ENCODE results near the gene SPNS2.

The SPNS2 gene

DNA sequence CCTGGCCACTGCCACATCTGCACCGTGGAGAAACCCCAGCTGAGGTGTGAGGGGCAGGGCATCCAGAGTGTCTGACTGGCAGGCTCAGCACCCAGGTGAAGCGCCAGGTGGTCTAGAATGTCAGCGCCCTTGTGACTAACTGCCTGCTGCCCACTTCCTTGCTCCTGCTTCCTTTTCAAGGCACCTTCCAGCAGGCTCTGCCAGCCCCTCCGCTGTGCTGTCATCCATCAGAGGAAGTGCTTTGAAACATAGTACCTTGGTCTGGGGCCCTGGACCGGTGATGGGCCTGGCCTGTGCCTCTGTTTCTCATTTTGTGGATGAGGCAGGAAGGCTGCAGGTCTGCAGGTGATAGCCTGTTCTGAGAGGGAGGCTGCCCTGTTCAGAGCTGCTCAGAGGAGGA lies 5.5 kb downstream of the SPNS2 start:
- TF ChIP-seq RAD21 (IDR thresholded peaks at IDR 0.05; ENCODE audit: low read depth): no peak
- TF ChIP-seq, protein P1, sequence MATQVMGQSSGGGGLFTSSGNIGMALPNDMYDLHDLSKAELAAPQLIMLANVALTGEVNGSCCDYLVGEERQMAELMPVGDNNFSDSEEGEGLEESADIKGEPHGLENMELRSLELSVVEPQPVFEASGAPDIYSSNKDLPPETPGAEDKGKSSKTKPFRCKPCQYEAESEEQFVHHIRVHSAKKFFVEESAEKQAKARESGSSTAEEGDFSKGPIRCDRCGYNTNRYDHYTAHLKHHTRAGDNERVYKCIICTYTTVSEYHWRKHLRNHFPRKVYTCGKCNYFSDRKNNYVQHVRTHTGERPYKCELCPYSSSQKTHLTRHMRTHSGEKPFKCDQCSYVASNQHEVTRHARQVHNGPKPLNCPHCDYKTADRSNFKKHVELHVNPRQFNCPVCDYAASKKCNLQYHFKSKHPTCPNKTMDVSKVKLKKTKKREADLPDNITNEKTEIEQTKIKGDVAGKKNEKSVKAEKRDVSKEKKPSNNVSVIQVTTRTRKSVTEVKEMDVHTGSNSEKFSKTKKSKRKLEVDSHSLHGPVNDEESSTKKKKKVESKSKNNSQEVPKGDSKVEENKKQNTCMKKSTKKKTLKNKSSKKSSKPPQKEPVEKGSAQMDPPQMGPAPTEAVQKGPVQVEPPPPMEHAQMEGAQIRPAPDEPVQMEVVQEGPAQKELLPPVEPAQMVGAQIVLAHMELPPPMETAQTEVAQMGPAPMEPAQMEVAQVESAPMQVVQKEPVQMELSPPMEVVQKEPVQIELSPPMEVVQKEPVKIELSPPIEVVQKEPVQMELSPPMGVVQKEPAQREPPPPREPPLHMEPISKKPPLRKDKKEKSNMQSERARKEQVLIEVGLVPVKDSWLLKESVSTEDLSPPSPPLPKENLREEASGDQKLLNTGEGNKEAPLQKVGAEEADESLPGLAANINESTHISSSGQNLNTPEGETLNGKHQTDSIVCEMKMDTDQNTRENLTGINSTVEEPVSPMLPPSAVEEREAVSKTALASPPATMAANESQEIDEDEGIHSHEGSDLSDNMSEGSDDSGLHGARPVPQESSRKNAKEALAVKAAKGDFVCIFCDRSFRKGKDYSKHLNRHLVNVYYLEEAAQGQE (IDR thresholded peaks at IDR 0.05; ENCODE audit: low read depth): no peak
- TF ChIP-seq NFIC (IDR thresholded peaks at IDR 0.05): no peak
- TF ChIP-seq EP300 (IDR thresholded peaks at IDR 0.05; ENCODE audit: borderline replicate concordance): no peak
- TF ChIP-seq ZBTB7A (IDR thresholded peaks at IDR 0.05; ENCODE audit: low read depth): no peak
- TF ChIP-seq TAF1 (IDR thresholded peaks at IDR 0.05; ENCODE audit: low read depth): no peak
- no peak for TF ChIP-seq CREB1 (IDR thresholded peaks at IDR 0.05; ENCODE audit: low read depth)
- TF ChIP-seq, protein P2, sequence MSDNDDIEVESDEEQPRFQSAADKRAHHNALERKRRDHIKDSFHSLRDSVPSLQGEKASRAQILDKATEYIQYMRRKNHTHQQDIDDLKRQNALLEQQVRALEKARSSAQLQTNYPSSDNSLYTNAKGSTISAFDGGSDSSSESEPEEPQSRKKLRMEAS (IDR thresholded peaks at IDR 0.05): no peak
- TF ChIP-seq TCF12 (IDR thresholded peaks at IDR 0.05; ENCODE audit: low read depth): no peak
- TF ChIP-seq, protein P3, sequence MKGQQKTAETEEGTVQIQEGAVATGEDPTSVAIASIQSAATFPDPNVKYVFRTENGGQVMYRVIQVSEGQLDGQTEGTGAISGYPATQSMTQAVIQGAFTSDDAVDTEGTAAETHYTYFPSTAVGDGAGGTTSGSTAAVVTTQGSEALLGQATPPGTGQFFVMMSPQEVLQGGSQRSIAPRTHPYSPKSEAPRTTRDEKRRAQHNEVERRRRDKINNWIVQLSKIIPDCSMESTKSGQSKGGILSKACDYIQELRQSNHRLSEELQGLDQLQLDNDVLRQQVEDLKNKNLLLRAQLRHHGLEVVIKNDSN (IDR thresholded peaks at IDR 0.05): no peak
- no peak for TF ChIP-seq YY1 (IDR thresholded peaks at IDR 0.05; ENCODE audit: low read depth)
- TF ChIP-seq EGR1 (IDR thresholded peaks at IDR 0.05): no peak
- TF ChIP-seq TEAD4 (IDR thresholded peaks at IDR 0.05): no peak
- no peak for TF ChIP-seq FOXM1 (IDR thresholded peaks at IDR 0.05; ENCODE audit: borderline replicate concordance, low read depth)
- no peak for TF ChIP-seq CEBPB (IDR thresholded peaks at IDR 0.05)

DNA sequence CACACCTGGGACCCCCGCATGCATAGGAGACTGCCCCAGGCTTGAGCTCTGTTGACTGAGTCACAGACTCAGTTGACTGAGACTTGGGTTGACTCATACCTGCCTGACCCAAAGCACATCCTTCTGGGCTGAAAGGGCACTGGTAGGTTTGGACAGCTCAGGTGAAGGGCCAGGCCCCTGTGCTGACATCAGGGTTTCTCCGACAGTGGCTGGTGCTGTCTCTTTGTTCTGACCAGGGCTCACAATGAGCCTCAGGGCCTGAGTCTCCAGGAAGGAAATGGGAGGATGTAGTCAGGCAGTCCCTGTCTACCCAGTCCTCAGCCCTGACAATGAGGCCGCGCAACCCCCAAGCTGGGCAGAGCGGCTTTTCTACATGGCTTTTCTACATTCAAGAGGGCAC lies 6.5 kb downstream of the SPNS2 start:
- no peak for TF ChIP-seq RAD21 (IDR thresholded peaks at IDR 0.05; ENCODE audit: low read depth)
- no peak for TF ChIP-seq TCF12 (IDR thresholded peaks at IDR 0.05; ENCODE audit: low read depth)
- no peak for TF ChIP-seq CREB1 (IDR thresholded peaks at IDR 0.05; ENCODE audit: low read depth)
- TF ChIP-seq ZBTB7A (IDR thresholded peaks at IDR 0.05; ENCODE audit: low read depth): no peak
- no peak for TF ChIP-seq NFIC (IDR thresholded peaks at IDR 0.05)
- no peak for TF ChIP-seq EGR1 (IDR thresholded peaks at IDR 0.05)
- TF ChIP-seq, protein P2 (IDR thresholded peaks at IDR 0.05): no peak
- TF ChIP-seq, protein P3 (IDR thresholded peaks at IDR 0.05): no peak
- TF ChIP-seq CEBPB (IDR thresholded peaks at IDR 0.05): no peak
- TF ChIP-seq EP300 (IDR thresholded peaks at IDR 0.05; ENCODE audit: borderline replicate concordance): no peak
- TF ChIP-seq YY1 (IDR thresholded peaks at IDR 0.05; ENCODE audit: low read depth): no peak
- TF ChIP-seq TEAD4 (IDR thresholded peaks at IDR 0.05): no peak
- no peak for TF ChIP-seq TAF1 (IDR thresholded peaks at IDR 0.05; ENCODE audit: low read depth)
- TF ChIP-seq, protein P1 (IDR thresholded peaks at IDR 0.05; ENCODE audit: low read depth): no peak
- TF ChIP-seq FOXM1 (IDR thresholded peaks at IDR 0.05; ENCODE audit: borderline replicate concordance, low read depth): no peak

DNA sequence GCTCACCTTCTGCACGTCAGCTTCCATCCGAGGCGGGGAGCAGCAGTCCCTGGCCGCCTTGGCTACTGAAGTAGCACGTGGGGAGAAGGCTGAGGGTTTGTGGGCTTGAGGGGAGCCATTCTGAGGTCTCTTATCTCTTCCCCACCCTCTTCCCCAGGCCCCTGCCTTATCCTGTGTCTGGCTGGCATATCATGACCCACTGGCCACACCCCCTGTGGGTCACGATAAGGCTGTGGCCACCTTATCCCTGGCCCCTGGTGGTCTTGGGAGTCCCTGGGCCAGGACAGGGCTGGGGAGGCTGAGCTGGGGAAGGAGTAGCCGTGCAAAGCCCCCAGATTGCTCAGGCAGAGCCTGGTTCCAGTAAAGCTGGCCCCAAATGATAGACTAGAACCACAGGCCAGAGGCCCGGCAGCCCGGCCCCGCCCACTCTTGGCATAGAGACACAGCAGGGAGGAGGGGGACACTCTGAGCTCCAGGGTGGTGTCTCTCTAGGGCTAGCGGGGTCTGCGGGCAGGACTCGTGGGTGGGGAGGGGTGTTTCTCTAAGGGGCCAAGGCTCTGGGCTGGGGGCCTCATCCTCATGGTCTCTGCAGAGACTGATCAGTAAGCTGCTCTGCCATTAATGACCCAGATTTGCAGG lies 7.6 kb downstream of the SPNS2 start:
- TF ChIP-seq, protein P3 (IDR thresholded peaks at IDR 0.05): no peak
- no peak for TF ChIP-seq ZBTB7A (IDR thresholded peaks at IDR 0.05; ENCODE audit: low read depth)
- TF ChIP-seq NFIC (IDR thresholded peaks at IDR 0.05): no peak; the same call in 1 of the 2 replicates
- TF ChIP-seq, protein P1 (IDR thresholded peaks at IDR 0.05; ENCODE audit: low read depth): no peak
- TF ChIP-seq EP300 (IDR thresholded peaks at IDR 0.05; ENCODE audit: borderline replicate concordance): no peak
- no peak for TF ChIP-seq CEBPB (IDR thresholded peaks at IDR 0.05)
- no peak for TF ChIP-seq EGR1 (IDR thresholded peaks at IDR 0.05)
- TF ChIP-seq FOXM1 (IDR thresholded peaks at IDR 0.05; ENCODE audit: borderline replicate concordance, low read depth): no peak
- no peak for TF ChIP-seq RAD21 (IDR thresholded peaks at IDR 0.05; ENCODE audit: low read depth)
- no peak for TF ChIP-seq TCF12 (IDR thresholded peaks at IDR 0.05; ENCODE audit: low read depth)
- TF ChIP-seq, protein P2 (IDR thresholded peaks at IDR 0.05): no peak
- TF ChIP-seq YY1 (IDR thresholded peaks at IDR 0.05; ENCODE audit: low read depth): no peak
